Esophagus squamous epithelium (tissue), 5 donors: ENCODE data around the gene TFF1. TPM values are rescaled to one million over a fixed set of nuclear protein-coding genes. Genes with fewer than 3 reads are reported as not detected.

Experiments
- DNase-seq: peaks from one replicate; lab custom pipeline; 2025; lab: John Stamatoyannopoulos, UW
- H3K27ac ChIP-seq, 4 donors: fragments of 200-600 bp; sonication (generic); one replicate each; pipeline ENCODE4 v1.5.1; 2016 to 2019; ENCODE audit warnings: mild to moderate bottlenecking in 1 of 4
- H3K27me3 ChIP-seq, 4 donors: fragments of 200-600 bp; sonication (generic); 1 replicate in 3 of 4; 2 replicates in 1 of 4; pipeline versions ENCODE4 v1.5.1 to v1.6.0; 2017 to 2021; ENCODE audit warnings: antibody characterized with exemption in 1 of 4
- H3K36me3 ChIP-seq, 3 donors: fragments of 200-600 bp; sonication (generic); one replicate each; pipeline ENCODE4 v1.5.1; 2016 to 2019
- H3K4me1 ChIP-seq, 3 donors: fragments of 200-600 bp; sonication (generic); one replicate each; pipeline ENCODE4 v1.5.1; 2017 to 2019
- H3K4me3 ChIP-seq, 4 donors: fragments of 200-600 bp; sonication (generic); 1 replicate in 3 of 4; 2 replicates in 1 of 4; pipeline ENCODE4 v1.5.1; 2016 to 2019; ENCODE audit warnings: mild to moderate bottlenecking in 2 of 4, moderate library complexity in 1 of 4
- H3K9me3 ChIP-seq, 3 donors: fragments of 200-600 bp; sonication (generic); one replicate each; pipeline ENCODE4 v1.5.1; 2016 to 2019
- CTCF ChIP-seq, 6 experiments: fragments of 450-650 bp in 4 of 6; fragments of 200-600 bp in 2 of 6; sonication (generic) in 2 of 6; IDR thresholded peaks; one replicate each; pipeline ENCODE4 v1.5.1; 2016 to 2019; ENCODE audit warnings: antibody characterized with exemption in 6 of 6, mild to moderate bottlenecking in 4 of 6, moderate library complexity in 4 of 6
- POLR2A ChIP-seq, 4 donors: fragments of 450-650 bp; IDR thresholded peaks; one replicate each; pipeline ENCODE4 v1.6.1; 2017; ENCODE audit warnings: antibody characterized with exemption in 4 of 4, mild to moderate bottlenecking in 4 of 4, moderate library complexity in 3 of 4
- WGBS, 2 donors: methylation state at CpG; one replicate each; pipeline ENCODE4 v1.1.5; 2018; 5-methylcytosine and 5-hydroxymethylcytosine counted together
- intact Hi-C: fragments of 100-400 bp; cut with DNase I; formaldehyde crosslinking; loops from one replicate; pipeline ENCODE4 v1.15.0; 2022
- total RNA-seq, 4 donors: library from RNA; depleted of rRNA; stranded (reverse); fragments of >200 nt; gene quantifications; one replicate each; pipeline ENCODE4 v1.1.0, GENCODE V29; 2016
- donor health status: DM: yes; HTN: yes; CAD: no.

Gene TFF1
- total RNA-seq, 4 donors from 2014 or later, result not detected

GRCh38 chr21:42385619-42386018, 19.3 kb upstream of the TFF1 start:
- no peaks in the 10 kb centered on the region for H3K36me3 ChIP-seq
- intact Hi-C loops, result no loop called here
- H3K4me1 ChIP-seq, result no peaks in the 10 kb centered on the region
- no peaks in the 10 kb centered on the region for H3K9me3 ChIP-seq
- WGBS, 2 donors, result 92 to 94% methylated on average over 3 to 4 of the region's 5 CpGs
- no peak overlapping the region for H3K4me3 ChIP-seq
- peaks cover 0 to 52% (median 0%) of the 10 kb centered on the region in 4 donors for H3K27me3 ChIP-seq
- DNase-seq, result no peak
- no peak for TF ChIP-seq CTCF (IDR thresholded peaks at IDR 0.05)
- TF ChIP-seq POLR2A (IDR thresholded peaks at IDR 0.05), result no peak
- H3K27ac ChIP-seq, result no peak overlapping the region

- no peaks in the 10 kb centered on the region for H3K9me3 ChIP-seq
- intact Hi-C loops, result no loop called here
- H3K4me1 ChIP-seq, result no peaks in the 10 kb centered on the region
- WGBS, 2 donors, result 67 to 82% methylated on average over 2 of the region's 2 CpGs
- no peak for DNase-seq
- no peak overlapping the region for H3K27ac ChIP-seq
- TF ChIP-seq CTCF (IDR thresholded peaks at IDR 0.05) (no peak), POLR2A (IDR thresholded peaks at IDR 0.05) (no peak)
- no peaks in the 10 kb centered on the region for H3K36me3 ChIP-seq
- peaks cover 0 to 51% (median 0%) of the 10 kb centered on the region in 4 donors for H3K27me3 ChIP-seq
- no peak overlapping the region for H3K4me3 ChIP-seq
Measured at GRCh38 chr21:42384989-42385388, 18.7 kb upstream of the TFF1 start.

GRCh38 chr21:42384156-42384945, 18.0 kb upstream of the TFF1 start:
- Histone ChIP-seq H3K4me3 (no peak overlapping the region), H3K9me3 (no peaks in the 10 kb centered on the region), H3K4me1 (no peaks in the 10 kb centered on the region), H3K36me3 (no peaks in the 10 kb centered on the region), H3K27ac (no peak overlapping the region), H3K27me3 (peaks cover 0 to 48% (median 0%) of the 10 kb centered on the region in 4 donors)
- no peak for TF ChIP-seq POLR2A (IDR thresholded peaks at IDR 0.05)
- no peak for TF ChIP-seq CTCF (IDR thresholded peaks at IDR 0.05)
- 50 to 62% methylated on average over 4 to 8 of the region's 8 CpGs for WGBS, 2 donors
- no peak for DNase-seq
- intact Hi-C loops, result no loop called here

GRCh38 chr21:42383331-42383730, 17.0 kb upstream of the TFF1 start:
- H3K27ac ChIP-seq, result no peak overlapping the region
- H3K36me3 ChIP-seq, result no peaks in the 10 kb centered on the region
- intact Hi-C loops, result no loop called here
- H3K4me1 ChIP-seq, result no peaks in the 10 kb centered on the region
- H3K4me3 ChIP-seq, result no peak overlapping the region
- TF ChIP-seq POLR2A (IDR thresholded peaks at IDR 0.05), result no peak
- TF ChIP-seq CTCF (IDR thresholded peaks at IDR 0.05), result no peak
- H3K9me3 ChIP-seq, result no peaks in the 10 kb centered on the region
- WGBS, 2 donors, result 60 to 63% methylated on average over 1 to 3 of the region's 6 CpGs
- peaks cover 0 to 38% (median 0%) of the 10 kb centered on the region in 4 donors for H3K27me3 ChIP-seq
- DNase-seq, result no peak

GRCh38 chr21:42382915-42383314, 16.6 kb upstream of the TFF1 start:
- Histone ChIP-seq H3K27me3 (peaks cover 0 to 36% (median 0%) of the 10 kb centered on the region in 4 donors), H3K9me3 (no peaks in the 10 kb centered on the region), H3K27ac (no peak overlapping the region), H3K4me3 (no peak overlapping the region), H3K4me1 (no peaks in the 10 kb centered on the region), H3K36me3 (no peaks in the 10 kb centered on the region)
- DNase-seq, result no peak
- WGBS, 2 donors, result 89 to 97% methylated on average over 3 to 4 of the region's 6 CpGs
- intact Hi-C loops, result no loop called here
- no peak for TF ChIP-seq CTCF (IDR thresholded peaks at IDR 0.05)
- no peak for TF ChIP-seq POLR2A (IDR thresholded peaks at IDR 0.05)
